ENCODE data around the gene COL23A1. TPM values are rescaled to one million over a fixed set of nuclear protein-coding genes. Genes with fewer than 3 reads are reported as not detected.

COL23A1 gene
- total and polyA plus RNA-seq, 2 of the 8 experiments (the other 6 are each of a cell fraction or from before 2014, with no cell fraction given) = 3.1 to 4.7 TPM

- H2BK15ac ChIP-seq (ENCODE audit: low read length) = no peak overlapping the region
- peaks cover 0 to 4% (median 0%) of the 10 kb centered on the region in 4 experiments; a peak in 3 of 7 replicates for H3K4me1 ChIP-seq (replicated peaks in 1 of 4; ENCODE audit: control insufficient read depth in 3 of 4, insufficient read depth in 4 of 4, low read length in 3 of 4)
- POLR2A ChIA-PET (ENCODE audit: partially characterized antibody) = no interaction called here
- no peak overlapping the region for H3K23ac ChIP-seq (ENCODE audit: insufficient read length)
- no peaks in the 10 kb centered on the region for H3K27me3 ChIP-seq (replicated peaks in 1 of 4; ENCODE audit: control insufficient read depth in 3 of 4, extremely low read depth in 1 of 4, insufficient read depth in 3 of 4, low read length in 3 of 4)
- H2BK20ac ChIP-seq (ENCODE audit: low read length) = no peak overlapping the region
- no peak for TF ChIP-seq SIX5 (IDR thresholded peaks at IDR 0.05; ENCODE audit: low read depth, low read length)
- TF ChIP-seq TAF7 (optimal IDR thresholded peaks at IDR 0.05; ENCODE audit: borderline replicate concordance, low read depth, low read length) = no peak
- TF ChIP-seq CEBPB (IDR thresholded peaks at IDR 0.05; ENCODE audit: low read depth, low read length) = no peak
- no peak for TF ChIP-seq EP300 (IDR thresholded peaks at IDR 0.05; ENCODE audit: borderline replicate concordance in 1 of 2, low read depth in 2 of 2, low read length in 2 of 2)
- no peak for TF ChIP-seq SAP30 (IDR thresholded peaks at IDR 0.05; ENCODE audit: insufficient read depth, insufficient replicate concordance, low read length)
- TF ChIP-seq MAX (IDR thresholded peaks at IDR 0.05) = no peak
- TF ChIP-seq SRF (IDR thresholded peaks at IDR 0.05; ENCODE audit: low read depth, low read length) = no peak
- TF ChIP-seq ATF3 (IDR thresholded peaks at IDR 0.05; ENCODE audit: insufficient read depth, low read depth, low read length) = no peak
- TF ChIP-seq EGR1 (IDR thresholded peaks at IDR 0.05; ENCODE audit: borderline replicate concordance, low read depth, low read length) = no peak
- H4K8ac ChIP-seq (ENCODE audit: extremely low read depth, insufficient read depth, low read length) = no peak overlapping the region
- no peak overlapping the region; the same call in 1 of the 2 replicates for H2BK5ac ChIP-seq (ENCODE audit: low read depth, low read length)
- 91% methylated on average over 8 of the region's 8 CpGs; no CpG with 5 or more reads in 1 of the 2 experiments for WGBS, 2 experiments (ENCODE audit: extremely low coverage in 1 of 2, insufficient coverage in 1 of 2, insufficient read length in 1 of 2, insufficient replicate concordance in 2 of 2, low coverage in 1 of 2, low lambda C conversion rate in 2 of 2, missing lambda C conversion rate in 1 of 2)
- no peak overlapping the region for H3K9ac ChIP-seq (replicated peaks in 1 of 4; ENCODE audit: extremely low read depth in 1 of 4, low read depth in 3 of 4, low read length in 3 of 4)
- H2AK5ac ChIP-seq (ENCODE audit: low read depth, low read length) = no peak overlapping the region
- H4K91ac ChIP-seq (replicated peaks; ENCODE audit: insufficient read length, low read length) = no peak overlapping the region
- no peaks in the 10 kb centered on the region for H3K79me1 ChIP-seq (ENCODE audit: low read depth, low read length)
- no peak overlapping the region for H2BK120ac ChIP-seq (replicated peaks; ENCODE audit: low read depth, low read length)
- no peak overlapping the region for H3K14ac ChIP-seq (ENCODE audit: insufficient read length)
- no peak overlapping the region for H3K56ac ChIP-seq (replicated peaks; ENCODE audit: insufficient read length, low read depth, low read length)
- no peak overlapping the region for H3K27ac ChIP-seq (ENCODE audit: low read depth, low read length)
- no peaks in the 10 kb centered on the region for H3K9me3 ChIP-seq (ENCODE audit: insufficient read depth in 2 of 2, low read depth in 1 of 2, low read length in 1 of 2)
- CTCF ChIA-PET (ENCODE audit: partially characterized antibody) = interaction anchor here (0.8 to 4.1 kb wide), 9 partner anchors 8 to 157 kb away, joined by 3 to 19 read pairs (median 4); no protein-coding TSS in a partner anchor
- H3K36me3 ChIP-seq (ENCODE audit: control insufficient read depth in 2 of 4, insufficient read depth in 4 of 4, low read length in 3 of 4) = no peaks in the 10 kb centered on the region
- no peaks in the 10 kb centered on the region for H3K79me2 ChIP-seq (ENCODE audit: control insufficient read depth in 1 of 2, insufficient read depth in 2 of 2, low read length in 2 of 2)
- no peak overlapping the region for H3K4me2 ChIP-seq (ENCODE audit: insufficient read depth in 1 of 2, low read depth in 2 of 2, low read length in 2 of 2)
- H3K18ac ChIP-seq (ENCODE audit: extremely low read depth, low read length) = no peak overlapping the region
- no peak overlapping the region for H2BK12ac ChIP-seq (ENCODE audit: low read depth, low read length)
- DNase-seq (ENCODE audit: low read depth in 1 of 2, low spot score in 2 of 2) (no peak), FAIRE-seq (no peak)
- H3K4me3 ChIP-seq (ENCODE audit: extremely low read depth in 1 of 4, insufficient read depth in 2 of 4, low read depth in 3 of 4, low read length in 4 of 4) = no peak overlapping the region
- H4K20me1 ChIP-seq (replicated peaks in 1 of 2; ENCODE audit: control insufficient read depth in 1 of 2, insufficient read depth in 2 of 2, low read length in 2 of 2) = no peaks in the 10 kb centered on the region
- H4K5ac ChIP-seq (ENCODE audit: insufficient read length, low read depth, low read length) = no peak overlapping the region
- no peaks in the 10 kb centered on the region for H3K23me2 ChIP-seq (ENCODE audit: low read depth, low read length)
- H2AFZ ChIP-seq (ENCODE audit: low read length) = no peak overlapping the region
- no peak overlapping the region for H3K4ac ChIP-seq (replicated peaks; ENCODE audit: insufficient read length, low read depth, low read length)
Measured at GRCh38 chr5:178437386-178438075, 152.7 kb downstream of the COL23A1 start.

Measured in H1 (cell line).